ENCODE measurements around the gene PARP6.

Gene PARP6

DNA sequence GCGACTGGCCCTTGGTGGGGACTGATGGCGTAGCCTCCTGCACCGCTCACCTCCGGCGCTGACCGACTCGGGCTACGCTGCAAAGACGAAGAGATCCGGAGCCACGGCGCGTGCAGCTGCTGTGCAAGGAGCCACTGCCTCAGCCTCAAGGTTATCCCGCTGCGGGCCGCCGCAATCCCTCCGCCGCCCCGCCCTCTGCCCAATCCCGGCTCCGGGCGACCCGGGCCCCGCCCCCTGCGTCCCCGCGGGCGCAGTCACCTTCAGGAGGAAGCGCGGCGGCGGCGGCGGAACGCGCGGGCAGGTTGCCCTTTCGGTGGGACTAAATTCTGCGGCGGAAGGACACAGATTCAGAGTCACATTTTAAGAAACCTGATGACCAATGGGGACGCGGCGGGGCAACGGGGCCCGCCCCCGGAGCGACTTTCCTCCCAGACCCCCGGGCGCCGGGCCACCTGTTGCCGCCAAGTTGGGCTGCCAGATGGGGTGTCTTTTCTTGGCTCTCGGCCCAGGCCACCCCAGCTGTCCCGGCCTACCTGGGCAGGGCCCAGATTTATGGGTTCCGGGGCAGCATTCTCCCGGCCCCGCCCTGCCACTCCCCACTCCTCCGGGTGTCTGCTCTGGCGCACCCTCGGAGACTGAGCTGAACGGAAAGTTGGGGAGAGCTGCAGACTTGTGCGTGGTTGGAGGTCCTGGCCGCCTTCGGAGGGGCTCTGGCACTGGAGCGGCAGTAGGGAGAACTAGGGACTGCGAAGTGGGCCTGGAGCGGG is 41.1 kb downstream of the PARP6 start, which contains the start of gene PKM:
Gene PKM, minus strand, starts transcription at position 125 of the 767 bp plus-strand sequence. CDS start 12,093 bp downstream, outside the sequence.
- DNase-seq (ENCODE audit: low spot score): peak; percentile 99

GRCh38 chr15:72230197-72231065 is 41.9 kb downstream of the PARP6 start:
- peak; percentile 91 for DNase-seq (ENCODE audit: low spot score)

DNA sequence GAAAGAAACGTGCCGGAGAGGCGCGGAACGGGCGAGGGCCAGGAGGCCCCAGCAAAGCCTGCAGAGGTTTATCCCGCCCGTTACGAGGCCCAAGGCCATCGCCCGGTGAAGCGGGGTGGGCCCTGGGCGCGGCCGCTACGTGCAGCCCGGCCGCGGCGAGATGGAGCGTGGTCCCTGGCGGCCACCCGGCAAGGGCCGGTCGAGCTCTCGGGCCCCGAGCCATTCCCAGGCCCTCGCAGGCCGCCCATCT is 42.5 kb downstream of the PARP6 start:
- no peak for DNase-seq (ENCODE audit: low spot score)

- peak; percentile 47 for DNase-seq (ENCODE audit: low spot score)
Measured at GRCh38 chr15:72229076-72229946, 43.0 kb downstream of the PARP6 start.

DNA sequence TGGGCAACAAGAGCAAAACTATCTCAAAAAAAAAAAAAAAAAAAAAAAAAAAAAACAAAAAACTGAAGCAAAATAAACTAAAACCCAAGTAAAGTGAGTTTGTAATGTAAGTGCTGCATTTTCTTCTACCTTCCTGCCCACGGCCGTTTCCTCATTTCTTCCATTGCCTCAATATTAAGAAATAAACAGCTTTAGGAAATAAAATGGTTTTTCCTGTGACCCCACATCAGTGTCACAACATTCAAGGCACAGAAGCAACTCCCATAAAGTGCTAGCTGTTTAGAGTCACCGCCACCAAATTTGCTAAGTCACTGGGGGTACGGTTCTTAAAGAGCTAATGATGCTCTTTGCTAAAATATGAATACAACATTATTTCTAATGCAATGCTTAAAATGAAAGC is 44.6 kb downstream of the PARP6 start:
- DNase-seq (ENCODE audit: low spot score): no peak

GRCh38 chr15:72227192-72227586 is 45.2 kb downstream of the PARP6 start:
- no peak for DNase-seq (ENCODE audit: low spot score)

DNA sequence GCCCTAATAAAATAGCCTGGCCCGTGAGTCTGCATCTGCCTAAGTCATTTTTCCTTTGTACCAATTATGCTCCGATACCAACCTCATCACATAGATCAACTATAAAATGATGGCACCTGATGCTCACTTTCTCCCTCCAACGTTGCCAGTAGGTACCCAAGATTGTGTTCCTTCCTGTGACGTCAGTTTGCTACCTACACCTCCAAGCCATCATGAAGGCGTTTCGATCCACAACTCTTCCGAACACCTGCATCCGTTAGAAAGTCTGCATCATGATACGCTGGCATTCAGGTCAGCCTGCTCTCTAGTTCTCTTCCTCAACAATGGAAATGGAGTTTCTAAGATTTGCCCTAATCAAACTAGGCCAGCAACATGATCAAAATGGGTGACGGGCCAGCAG is 49.1 kb downstream of the PARP6 start:
- no peak for DNase-seq (ENCODE audit: low spot score)

DNA sequence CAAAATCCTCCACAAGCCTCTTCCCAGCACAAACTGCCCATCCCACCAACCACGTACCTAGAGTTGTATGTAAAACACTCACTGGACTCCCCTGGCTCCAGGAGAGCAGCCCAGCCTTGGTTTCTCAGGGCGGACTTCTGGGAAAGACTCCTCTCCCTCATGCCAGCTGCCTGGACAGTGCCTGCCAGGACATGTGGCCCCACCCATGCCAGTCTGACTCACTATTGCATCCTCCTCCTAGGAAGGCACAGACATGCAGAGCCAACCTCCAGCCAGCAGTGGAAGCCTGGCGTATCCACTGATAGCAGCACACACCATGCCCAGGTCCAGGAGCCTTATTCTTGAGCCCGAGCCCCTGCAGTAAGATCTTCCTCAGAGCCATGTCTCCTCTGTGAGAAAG is 50.0 kb downstream of the PARP6 start:
- no peak for DNase-seq (ENCODE audit: low spot score)

DNA sequence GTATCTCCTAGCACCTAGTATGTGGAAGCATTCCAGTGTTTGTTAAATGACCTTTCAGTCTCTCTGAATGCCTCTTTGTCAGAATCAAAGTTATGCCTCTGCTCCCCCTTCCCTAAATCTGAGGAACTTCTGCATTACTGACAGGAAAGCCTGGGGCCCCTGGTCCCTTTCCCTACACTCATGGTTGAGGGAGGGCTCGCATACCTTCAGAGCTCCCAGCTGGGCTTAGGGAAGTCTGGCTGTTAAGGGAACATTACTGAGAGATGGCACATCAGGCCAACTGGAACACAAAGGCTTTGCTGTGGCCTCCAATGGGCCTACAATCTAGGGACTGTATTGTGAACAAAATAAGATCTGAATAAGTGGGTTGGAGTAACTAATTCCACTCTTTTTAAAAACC is 51.7 kb downstream of the PARP6 start:
- no peak for DNase-seq (ENCODE audit: low spot score)

DNA sequence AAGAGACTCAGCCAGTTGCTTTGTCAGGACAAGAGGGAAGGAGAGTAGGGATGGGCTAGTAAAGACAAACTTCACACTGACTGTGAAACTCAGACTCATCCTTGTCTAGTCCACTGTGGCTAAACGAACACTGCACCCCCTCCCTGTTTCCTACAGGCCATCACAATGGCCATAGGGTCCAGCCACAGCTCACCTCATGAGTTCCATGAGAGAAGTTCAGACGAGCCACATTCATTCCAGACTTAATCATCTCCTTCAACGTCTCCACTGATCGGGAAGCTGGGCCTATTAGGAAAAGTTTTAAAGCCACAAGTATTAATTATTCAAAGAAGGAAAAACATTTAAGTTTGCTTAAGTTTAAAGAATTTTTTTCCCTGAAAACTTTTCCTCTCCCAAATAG is 55.1 kb downstream of the PARP6 start:
- no peak for DNase-seq (ENCODE audit: low spot score)

DNA sequence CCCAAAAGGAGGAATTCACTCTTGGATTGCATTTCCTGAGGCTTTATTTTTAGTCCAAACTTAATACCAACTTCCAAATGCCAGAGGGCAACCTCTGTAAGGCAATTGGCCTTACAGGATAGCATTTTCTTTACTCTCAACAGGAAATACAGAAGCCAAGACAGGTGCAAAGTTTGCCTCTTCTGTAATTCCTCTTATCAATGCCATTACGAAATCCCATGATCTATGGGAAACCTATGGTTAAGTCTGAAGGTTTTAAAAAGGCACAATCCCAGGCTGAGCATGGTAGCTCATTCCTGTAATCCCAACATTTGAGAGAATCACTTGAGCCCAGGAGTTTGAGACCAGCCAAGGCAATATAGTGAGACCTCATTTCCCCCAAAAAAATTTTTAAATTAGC is 56.3 kb downstream of the PARP6 start:
- no peak for DNase-seq (ENCODE audit: low spot score)

- no peak for DNase-seq (ENCODE audit: low spot score)
Measured at GRCh38 chr15:72207558-72208085, 64.7 kb downstream of the PARP6 start.

DNA sequence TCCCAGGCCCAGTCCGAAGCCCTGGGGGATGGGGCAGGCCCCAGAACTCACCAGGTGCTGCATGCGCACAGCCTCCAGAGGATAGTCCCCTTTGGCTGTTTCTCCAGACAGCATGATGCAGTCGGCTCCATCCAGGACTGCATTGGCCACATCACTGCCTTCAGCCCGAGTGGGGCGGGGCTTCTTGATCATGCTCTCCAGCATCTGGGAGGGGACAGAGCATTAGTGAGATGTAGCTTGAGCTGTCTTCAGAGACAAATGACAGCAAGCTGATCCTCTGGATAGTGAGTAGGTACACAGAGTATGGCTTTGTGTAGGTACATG is 65.7 kb downstream of the PARP6 start:
- DNase-seq (ENCODE audit: low spot score): no peak

DNA sequence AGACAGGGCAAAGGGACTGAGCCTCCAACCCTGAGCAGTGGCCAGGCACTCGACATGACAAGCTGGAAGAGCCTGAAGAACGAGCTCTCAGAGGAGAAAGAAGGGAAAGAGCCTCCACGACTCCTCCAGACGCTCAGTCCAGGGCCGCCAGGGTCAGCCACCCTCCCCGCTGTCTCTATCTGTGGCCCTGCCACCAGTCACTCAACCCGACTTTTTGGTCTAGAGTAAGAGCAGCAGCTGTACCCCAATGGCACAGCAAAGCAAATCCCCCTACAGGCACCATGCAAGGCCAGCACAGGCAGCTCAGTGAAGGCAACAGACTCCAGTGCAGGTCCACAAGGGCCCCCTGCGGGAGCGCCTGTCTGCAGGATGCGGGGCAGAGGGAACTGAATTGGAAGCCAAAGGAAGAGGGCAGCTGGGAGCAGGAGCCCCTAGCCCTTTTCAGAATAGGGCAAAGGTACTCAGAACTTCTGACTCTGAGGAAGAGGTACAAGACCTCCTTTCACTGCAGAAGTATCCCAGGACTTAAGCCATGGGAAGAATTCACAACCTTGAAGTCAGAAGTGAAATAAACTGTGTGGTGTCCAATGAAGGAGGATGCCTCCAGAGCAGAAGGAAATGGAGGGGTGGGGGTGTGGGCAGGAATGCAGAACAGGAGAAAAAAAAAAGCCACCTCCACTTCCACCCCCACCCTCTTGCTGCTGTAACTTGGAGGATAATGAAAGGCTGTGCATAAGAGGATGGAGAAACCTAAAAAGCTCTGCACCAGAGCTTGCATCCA is 66.3 kb downstream of the PARP6 start:
- DNase-seq (ENCODE audit: low spot score): no peak

DNA sequence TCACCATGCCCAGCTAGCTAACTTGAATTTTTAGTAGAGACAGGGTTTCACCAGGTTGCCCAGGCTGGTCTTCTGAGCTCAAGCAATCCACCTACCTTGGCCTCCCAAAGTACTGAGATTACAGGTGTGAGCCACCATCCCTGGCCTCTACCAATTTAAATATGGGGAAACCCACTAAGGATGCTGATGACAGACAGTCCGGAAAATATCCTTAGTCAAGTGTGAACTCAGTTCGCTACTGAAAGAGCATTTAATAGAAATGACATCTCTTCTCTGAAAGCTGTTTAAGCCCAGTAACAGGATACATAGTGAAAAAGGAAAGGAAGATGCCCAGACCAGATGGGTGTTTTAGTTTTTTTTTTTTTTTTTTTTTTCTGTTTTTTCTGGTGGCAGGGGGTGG is 67.1 kb downstream of the PARP6 start:
- DNase-seq (ENCODE audit: low spot score): no peak

DNA sequence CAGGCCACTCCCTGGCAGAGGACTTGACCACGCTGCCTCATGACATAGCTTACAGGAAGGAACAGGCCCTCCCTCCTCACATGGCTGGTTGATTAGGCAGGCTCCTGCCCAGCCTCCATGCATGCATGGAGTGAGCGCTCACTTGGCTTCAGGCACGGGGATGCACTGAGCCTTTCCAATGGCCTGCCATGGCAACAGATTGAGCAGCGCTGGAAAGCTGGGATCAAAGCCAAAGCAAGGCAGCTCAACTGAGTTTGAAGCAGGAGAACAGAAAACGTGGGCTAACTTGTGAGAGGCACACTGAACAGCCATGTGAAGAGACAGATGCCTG is 68.9 kb downstream of the PARP6 start:
- no peak for DNase-seq (ENCODE audit: low spot score)

DNA sequence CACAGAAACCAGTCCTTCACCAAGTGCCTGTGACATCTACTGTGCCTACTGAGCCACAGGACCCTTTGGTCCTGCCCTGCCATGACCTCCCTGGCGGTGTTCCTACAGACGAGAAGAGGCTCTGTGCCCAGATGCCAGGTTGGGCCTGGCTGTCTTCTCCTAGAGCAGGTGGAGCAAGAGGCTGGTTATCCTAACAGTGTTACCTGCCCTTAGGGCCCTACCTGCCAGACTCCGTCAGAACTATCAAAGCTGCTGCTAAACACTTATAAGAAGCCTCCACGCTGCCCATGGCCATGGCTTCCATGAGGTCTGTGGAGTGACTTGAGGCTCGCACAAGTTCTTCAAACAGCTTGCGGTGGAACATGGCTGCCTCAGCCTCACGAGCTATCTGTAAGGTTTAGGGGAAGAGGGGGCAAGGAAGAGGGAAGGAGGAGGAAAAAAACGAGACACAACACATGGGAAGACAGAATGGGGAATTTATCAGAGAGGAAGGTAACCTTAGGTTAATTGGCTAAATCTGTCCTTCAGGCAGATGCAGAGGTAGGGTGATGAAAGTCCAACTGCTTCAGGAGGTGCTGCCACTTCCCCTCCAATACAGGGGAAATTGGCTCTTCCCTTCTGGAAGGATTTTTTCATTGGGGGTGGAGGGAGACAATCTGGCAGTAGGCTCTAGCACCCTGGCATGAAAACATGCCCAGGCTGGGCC is 69.4 kb downstream of the PARP6 start:
- no peak for DNase-seq (ENCODE audit: low spot score)

- DNase-seq (ENCODE audit: low spot score): no peak
Measured at GRCh38 chr15:72202302-72202701, 70.1 kb downstream of the PARP6 start.

- no peak for DNase-seq (ENCODE audit: low spot score)
Measured at GRCh38 chr15:72201391-72201921, 70.9 kb downstream of the PARP6 start.

DNA sequence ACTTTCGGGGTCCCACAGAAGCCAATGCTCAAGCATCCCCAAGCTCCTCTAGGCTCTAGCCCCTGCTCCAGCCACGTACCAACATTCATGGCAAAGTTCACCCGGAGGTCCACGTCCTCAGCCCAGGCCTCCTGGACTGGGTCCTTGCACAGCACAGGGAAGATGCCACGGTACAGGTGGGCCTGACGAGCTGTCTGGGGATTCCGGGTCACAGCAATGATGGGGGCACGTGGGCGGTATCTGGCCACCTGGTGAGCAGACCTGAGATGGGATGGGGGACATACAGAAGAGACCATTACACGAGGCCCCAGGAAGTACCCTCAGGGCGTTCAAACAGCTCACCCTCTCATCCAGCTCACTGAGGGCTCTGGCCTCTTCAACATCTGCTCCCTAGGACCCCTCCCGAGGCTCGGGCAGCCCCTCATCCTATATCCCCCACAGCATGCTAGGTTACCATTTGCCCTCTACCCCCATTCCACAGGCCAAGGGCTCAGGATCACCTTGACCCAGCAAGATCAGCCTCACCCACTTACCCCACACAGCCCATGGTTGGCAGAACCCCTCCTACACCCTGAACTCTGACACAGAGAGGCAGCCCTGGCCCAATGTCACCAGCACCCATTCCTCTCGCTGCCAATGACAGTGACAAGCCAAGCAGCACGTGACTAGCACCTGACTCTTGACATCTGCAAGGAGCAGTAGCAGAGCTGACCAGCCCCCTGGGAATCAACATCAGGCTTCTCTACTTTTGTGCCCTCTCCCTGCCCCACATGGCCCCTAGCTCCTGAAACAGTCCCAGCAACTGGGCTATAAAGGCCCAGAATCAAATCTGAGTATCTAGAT is 71.7 kb downstream of the PARP6 start:
- DNase-seq (ENCODE audit: low spot score): no peak

All from ecto neural progenitor cell (in vitro differentiated cells).